Stimulated activated CD4-positive, alpha-beta T cell treated with anti-CD3 and anti-CD28 coated beads, TNF-alpha, amount 100 ng/mL, for 4 hours (primary cell): ENCODE measurements around the gene SWAP70.

ENCODE experiments used
- DNase-seq, 3 experiments: peaks; one replicate each; pipeline ENCODE4 v3.0.0-alpha.2; 2020; ENCODE audit warnings: low read depth in 3 of 3

The SWAP70 gene

DNA sequence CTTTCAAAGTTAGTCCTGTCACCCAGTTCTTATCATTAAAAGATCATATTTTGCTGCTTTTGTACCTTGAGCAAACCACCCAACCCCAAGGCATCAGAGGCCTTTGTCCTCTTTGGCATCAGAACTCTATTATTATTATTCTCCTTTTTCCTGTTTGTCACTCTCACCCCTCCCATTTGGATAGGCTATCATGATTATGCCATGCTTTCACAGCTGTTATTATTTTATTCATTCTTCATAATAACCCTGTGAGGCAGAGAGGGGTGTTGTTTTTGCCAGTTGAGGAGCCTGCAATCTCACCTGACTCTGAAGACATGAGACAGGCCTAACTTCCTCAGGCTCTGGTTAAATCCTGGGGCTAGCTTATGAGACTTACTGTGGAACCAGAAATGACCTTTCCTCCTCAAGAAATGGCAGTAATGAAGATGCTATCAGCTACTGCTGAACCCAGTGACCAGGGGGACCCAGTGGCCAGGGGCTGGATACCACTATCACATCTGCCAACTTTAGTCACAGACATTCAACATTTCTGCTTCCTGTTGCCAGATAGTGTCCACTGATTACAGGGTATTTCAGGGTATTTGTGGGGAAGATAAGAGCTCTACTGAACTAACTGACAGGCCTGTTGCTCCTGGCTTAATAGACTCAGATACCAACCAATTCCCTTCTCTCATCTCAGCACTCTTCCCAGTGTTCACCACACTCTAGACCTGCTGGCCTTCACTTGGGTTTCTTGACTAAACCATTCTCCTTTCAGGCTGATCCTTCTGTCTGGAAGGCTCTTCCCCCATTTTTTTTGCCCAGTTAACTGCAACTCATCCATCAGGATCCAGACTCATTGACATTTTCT, 11.8 kb upstream of the SWAP70 start:
- no peak for DNase-seq

DNA sequence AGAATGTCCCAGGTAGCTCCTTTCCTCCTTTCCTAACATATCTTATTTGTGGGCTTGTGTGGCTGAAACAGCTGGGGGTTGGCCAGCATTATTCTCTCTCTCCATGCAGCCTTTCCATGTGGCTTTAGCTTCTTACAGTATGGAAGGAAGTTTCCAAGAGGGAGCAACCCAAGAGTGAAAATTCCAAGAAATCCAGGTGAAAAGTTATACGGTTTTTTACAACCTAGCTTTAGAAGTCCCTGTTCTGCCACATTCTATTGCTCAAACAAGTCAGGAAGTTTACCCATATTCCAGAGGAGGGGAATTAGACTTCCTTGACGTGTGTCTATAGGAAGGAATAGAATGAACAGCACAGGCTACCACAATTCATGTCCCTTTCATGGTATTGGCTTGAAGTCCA, 10.0 kb upstream of the SWAP70 start:
- DNase-seq: no peak

DNA sequence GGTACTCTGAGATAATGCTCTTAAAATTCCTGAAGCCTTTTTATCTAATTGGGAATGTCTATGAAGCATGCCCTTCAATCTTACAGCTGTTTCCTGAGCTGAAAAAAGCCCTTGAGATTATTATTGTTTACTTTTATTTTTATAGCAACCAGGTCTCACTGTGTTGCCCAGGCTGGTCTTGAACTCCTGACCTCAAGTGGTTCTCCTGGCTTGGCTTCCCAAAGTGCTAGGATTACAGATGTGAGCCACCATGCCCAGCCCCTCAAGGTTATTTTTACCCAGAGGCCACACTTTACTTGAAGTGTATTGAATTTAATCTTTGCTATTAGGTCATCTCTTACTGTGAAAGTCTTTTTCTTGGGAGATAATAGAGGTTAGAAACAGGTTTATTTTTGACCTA, 7.0 kb upstream of the SWAP70 start:
- no peak for DNase-seq

DNA sequence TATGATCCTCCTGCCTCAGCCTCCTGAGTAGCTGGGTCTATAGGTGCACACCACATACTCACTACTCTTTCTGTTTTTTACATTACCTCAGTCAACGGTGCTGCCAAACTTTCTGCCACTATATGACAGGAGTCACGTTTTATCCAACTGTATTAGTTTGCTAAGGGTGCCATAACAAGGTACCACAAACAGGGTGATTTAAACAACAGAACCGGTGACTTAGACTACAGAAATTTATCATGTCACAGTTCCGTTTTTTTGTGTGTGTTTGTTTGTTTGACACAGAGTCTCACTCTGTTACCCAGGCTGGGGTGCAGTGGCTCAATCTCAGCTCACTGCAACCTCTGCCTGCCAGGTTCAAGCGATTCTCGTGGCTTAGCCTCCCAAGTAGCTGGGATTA, 6.3 kb upstream of the SWAP70 start:
- no peak for DNase-seq

DNA sequence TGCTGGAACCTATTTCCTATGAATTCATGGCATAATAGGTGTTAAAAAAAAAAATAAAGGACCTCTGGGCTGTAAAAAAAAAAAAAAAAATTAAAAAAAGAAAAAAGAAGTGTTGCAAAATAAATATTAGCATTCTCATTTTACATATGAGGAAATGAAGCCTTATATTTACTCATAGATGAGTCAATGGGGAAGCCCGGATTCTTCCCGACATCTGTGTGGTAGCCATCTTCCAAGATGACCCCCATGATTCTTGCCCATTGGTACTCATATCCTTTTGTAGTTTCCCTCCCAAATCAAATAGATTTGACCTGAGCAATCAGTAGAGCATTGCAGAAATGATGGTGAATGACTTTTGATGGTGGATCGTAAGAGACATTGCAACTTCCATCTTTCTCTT, 3.0 kb upstream of the SWAP70 start:
- no peak for DNase-seq

DNA sequence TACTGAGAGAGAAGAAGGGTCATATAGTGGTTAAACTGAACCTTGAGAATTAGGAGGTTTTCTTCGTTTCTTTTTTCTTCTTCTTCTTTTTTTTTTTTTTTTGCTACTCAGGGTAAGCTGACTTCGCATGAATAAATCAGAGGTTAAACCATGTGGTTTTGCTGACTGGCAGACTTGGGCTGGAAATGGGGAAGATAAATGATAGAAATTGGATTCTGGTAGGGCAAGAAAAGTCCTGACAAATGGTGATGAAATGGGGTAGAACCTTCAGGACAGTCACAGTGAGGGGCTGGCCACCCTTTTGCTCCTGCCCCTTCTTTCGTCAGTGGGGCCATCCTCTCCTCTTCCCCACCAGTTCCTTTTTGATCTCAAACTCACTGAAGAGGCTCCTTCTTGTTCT, 1.6 kb upstream of the SWAP70 start:
- no peak for DNase-seq

DNA sequence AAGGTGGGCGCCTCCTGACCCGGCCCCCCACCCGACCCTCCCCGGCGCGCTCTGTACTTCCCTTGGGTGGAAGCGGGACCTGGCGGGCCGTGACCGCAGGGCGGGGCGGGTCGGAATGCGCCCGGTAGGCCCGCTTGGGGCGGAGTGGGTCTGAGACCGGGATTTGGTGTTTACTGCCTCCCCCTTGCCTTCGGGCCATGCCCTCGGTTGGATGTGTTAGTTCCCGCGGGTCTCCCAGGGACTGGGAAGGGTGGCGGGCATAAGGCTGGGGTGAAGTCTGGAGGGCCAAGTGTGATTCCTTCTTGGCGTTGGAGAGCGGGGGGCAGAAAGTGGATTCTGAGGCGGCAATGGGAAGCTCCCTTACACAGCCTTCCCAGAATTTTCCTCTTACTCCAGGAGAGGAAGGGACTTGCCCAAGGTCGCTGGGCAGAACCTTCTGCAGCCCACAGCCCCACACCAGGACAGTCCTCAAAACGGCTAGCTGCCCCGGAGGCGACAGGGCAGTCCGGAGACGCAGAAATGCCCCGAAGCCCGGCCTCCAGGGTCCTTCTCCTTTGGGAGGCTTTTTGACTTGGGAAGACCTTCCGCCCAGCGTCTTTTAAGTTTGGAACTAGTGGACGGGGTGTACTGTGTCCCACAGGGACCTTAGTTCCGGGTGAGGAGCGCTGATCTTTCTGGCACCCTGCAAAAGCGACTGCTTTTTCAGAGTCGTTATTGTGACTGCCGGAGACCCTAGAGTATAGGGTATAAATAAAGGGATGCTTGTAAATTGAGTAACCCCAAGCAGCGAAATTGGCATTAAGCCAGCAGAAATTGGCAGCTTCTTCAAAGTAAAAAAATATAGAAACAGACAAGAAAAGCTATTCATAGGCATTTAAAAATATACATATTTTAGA, 647 bp downstream of the SWAP70 start:
- peak in 1 of 3 experiments; percentile 18 for DNase-seq

DNA sequence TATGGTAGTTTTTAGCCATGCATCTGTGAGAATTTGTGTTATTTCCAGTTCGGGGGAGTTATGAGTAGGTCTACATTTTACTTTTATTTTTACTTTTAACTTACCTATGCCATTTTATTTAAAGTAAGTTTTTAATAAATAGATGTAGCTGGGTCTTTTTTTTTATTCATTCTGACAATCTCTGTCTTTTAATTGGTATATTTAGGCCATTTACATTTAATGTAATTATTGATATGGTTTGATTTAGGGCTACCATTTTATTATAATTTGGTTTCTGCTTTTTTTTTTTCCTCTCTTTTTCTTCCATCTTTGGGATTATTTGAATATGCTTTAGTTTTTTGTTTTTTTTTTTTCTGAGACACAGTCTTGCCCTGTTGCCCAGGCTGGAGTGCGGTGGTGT, 1.9 kb downstream of the SWAP70 start:
- no peak for DNase-seq

DNA sequence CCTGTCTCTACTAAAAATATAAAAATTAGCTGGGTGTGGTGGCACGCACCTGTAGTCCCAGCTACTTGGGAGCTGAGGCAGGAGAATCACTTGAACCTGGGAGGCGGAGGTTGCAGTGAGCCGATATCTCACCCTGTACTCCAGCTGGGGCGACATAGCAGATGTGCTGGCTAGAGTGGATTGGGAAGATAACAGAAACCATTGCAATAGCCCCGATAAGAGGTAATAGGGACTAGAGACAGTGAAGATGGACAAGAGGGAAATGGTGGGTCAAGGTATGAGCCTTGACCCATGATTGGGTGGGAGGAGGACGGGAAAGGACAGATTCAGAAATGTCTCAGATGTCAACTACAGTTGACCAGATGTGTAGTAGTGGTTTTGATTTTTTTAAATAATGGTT, 6.1 kb downstream of the SWAP70 start:
- no peak for DNase-seq

DNA sequence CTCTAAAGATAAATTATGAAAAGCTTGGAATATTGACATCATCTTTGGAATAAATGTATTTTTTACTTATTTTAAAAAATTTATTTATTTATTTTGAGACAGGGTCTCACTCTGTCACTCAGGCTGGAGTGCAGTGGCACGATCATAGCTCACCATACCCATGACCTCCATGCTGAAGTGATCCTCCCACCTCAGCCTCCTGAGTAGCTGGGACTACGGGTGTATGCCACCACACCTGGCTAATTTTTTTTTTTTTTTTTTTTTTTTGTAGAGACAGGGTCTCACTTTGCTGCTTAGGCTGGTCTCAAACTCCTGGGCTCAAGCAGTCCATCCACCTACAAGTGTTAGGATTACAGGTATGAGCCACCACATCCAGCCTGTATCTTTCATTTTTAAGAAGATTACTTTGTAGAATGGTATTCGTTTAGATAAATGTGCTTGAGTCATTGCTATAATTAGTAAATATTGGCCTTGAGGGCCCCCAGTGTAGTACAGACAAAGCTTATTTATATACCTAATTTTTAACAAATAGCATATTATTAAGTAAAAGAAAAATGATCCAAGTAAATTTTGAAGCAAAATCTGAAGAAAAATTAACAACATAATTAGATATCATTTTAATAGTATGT, 8.5 kb downstream of the SWAP70 start:
- DNase-seq: no peak

DNA sequence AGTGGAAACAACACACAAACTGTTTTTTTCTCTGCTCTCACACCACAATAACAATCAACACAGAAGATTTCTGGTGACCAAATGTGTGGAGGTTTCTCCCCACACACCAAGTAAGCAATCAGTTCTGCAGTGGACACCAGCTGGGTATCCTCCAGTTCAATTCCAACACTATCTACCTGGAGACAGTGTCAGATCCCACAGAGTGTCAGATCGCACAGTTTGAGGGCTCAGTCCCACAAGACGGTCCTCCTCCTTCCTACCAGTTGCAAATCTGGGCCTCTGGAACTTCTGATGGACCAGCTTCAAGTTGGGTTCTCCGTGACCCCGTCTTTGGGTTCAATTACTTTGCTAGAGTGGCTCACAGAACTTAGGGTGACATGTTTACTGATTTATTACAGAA, 9.0 kb downstream of the SWAP70 start:
- no peak for DNase-seq

DNA sequence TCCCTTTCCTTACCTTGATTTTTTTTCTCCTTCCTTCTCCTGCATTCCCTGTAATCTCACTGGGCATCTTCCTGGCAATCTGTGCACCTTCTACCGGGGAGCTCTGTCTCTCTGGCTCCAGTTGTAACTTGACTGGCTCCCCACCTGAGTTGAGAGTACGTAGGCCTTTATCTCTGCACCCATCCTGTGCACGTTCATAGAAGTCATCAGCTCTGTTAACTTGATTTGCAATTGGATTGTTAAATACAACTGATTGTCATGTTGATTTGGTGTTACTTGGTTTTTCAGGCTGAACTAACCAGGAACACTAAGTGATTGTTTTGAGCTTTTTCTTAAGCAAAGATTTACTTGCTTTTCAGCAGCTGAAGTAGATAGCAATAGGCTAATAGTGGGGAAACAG, 11.8 kb downstream of the SWAP70 start:
- no peak for DNase-seq

DNA sequence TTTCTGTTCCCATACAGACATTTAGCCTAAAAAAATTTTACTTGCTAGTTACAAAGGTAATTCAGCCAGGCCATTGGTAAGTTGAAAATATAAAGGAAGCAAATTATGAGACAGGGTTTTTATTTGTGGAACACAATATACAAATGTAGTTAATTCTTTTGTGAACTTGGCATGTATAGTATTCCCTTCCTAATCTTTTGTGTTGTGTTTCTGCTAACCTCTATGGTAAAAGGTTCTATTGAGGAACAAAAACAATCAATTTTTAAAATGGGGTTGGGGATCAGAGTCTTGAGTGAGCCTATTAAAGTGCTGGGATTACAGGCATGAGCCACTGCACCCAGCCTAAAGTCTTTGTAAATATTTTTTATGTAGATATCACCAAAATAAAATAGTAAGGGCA, 14.1 kb downstream of the SWAP70 start:
- no peak for DNase-seq

DNA sequence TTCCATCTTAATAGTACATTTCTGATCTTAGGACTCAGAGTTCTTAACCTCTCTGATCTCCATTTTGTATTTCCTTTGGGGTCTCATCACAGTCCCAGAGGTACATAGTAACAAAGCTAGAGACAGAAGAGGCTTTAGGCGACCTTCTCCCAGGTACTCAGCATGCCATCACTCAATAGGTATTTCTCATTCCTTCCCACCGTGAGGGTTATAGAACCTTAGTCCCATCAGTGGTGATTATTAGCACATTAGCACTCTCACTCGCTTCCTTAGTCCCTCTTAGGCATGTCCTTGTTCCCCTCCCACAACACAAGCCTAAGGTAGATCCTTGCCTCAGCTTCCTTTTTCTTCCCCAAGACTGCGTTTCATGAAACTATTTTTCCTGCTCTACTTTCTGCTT, 14.7 kb downstream of the SWAP70 start:
- no peak for DNase-seq

DNA sequence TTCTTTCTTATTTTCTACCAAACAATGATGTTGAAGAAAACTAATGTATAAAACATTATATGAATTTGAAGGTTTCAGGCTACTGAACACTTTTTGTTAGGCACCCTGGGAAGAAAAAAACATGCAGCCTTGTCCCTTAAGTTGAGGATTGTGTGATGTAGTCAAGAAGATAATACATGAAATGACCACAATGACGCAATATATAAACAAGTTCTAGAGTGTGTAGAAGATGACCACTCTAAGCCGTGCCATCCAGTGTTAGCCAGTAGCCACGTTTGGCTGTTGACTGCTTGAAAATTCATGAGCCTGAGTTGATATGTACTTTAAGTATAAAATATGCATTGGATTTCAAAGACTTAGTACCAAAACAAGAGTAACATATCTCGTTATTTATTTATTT, 16.2 kb downstream of the SWAP70 start:
- DNase-seq: no peak

DNA sequence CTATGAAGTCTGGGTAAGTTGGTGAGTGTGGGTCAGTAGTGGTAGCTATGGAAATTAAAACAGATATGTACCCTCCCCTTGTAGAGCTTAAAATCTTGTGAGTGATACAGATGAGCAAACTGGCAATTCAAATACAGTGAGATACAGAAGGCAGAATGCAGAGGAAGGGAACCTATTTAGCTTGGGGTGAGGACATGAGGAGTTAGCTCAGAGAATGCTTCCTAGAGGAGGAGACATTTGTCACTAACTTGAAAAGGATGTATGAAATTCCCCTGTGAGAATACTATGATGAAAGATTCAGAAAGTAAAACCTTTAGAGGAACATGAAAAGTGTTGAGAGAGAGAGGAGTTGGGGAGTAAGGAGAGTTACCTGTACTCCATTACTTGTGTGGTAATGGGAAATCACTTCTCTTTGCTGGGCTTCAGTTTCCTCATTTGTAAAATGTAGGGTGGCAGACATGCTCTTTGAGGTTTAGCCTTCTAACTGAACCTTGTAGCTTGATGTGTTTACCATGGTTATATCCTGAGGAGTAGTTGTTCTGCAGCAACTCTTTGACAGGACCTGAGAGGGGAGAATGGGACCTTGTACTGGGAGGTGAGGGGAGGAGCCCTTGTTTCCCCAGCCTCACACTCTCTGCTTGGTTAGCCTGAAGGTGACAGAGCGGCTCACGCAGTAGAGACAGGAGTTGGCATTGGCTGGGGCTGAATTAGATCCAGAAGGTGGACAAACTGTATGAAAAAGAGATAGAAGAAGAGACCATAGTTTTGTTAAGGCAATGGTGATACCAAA, 17.9 kb downstream of the SWAP70 start:
- no peak for DNase-seq

DNA sequence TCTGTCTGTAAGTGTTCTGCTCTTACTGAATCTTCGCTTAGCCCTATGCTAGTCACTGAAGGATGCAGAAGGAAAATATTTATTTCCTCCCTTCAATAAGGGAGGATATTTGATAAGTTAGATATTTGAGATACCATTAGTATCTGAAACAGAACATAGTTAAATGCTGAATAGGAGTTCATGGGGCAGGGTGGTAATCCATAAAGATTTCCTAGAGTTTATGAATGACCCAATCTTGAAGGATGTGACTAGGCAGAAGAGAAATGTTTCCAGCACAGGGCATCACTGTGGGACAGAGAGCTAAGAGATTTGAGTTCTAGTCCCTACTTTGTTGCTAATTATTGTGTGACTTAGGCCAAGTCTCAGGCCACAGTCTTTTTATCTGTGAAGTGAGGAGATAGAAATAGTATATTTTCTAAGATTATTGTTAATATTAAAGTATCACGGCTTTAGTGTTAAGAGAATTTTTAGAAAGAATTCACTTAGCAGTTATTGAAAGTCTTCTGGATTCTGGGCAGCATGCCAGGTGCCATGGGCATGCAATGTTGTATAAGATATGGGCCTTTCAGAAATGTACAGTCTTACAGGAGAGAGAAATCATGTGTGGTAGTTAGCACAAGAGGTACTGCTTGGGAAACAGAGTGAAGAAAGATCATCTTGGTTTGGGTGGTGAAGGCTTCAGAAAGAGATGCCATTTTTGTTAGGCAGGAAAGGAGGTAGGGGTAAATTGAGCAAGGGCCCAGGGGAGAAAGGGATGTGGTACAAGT, 24.0 kb downstream of the SWAP70 start:
- DNase-seq: no peak

DNA sequence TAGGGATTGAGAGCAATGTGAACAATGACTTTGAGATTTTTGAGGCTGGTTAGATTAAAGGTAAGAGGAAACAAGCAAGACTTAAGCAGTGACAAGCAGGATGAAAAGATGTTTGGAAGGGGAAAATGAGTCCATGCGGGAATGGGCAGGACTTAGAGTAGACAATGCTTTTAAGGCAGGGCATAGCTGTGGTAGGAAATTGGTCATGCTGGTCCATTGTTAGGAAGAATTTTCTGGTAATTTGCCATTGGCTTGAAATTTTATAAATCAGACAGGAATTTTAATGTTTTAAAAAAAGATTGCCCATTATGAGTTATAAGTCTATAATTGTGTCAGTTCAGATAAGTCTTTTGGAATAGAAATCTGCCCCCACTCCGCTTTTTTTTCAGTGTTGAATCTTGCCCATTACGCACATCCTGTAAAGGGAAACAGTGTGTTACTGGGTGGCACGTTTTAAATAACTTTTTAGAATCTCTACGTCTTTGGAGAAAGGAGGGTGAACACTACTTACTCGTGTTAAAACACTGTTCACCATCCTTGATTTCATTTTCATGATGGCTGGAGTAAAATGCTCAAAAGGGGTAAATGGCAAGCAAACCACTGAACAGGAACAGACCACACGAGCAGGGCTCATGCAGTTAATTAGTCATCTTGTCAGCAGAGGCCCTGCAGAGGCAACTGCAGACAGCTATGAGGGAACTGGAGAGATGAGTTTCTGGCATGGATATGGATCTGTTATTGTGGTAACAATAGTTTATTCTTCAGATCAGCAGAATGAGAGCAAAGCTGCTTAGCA, 25.0 kb downstream of the SWAP70 start:
- DNase-seq: no peak

DNA sequence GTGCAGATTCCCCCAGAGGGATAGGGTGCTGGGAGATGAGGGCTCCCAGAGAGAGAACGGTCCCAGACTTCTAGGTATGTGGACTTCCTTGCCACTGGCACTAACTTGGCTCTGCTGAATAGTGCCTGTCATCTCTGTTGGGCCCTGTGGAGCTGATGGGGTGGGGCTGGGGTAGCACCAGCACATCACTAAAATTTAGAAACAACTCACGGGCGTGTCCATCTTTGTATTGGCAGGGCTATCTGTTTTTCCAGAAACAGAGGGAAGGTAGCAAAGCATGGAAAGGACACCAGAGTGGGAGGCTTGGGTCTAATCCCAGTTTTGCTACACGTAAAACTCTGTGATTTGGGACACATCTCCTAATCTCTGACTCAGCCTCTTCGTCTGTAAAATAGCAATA, 25.8 kb downstream of the SWAP70 start:
- no peak for DNase-seq

DNA sequence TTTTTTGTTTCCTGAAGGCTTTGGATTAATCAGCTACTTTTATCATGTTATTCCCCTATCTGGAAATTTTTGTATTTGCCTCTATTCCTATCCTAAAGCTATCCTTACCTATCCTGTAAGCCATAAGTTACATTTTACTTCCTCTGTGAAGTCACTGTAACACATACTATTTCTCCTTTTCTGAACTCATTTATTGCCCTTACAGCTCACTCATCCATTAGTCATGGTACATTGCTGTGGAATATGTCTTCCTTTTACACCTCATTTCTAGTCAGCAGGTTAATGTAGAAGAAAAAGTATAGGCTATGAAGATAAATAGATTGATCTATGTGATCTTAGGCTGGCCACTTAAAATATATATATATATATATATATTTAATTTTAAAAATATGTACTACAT, 28.0 kb downstream of the SWAP70 start:
- no peak for DNase-seq
